Endodermal cell (in vitro differentiated cells): ENCODE results near the gene CLCN2. TPM values are rescaled to one million over a fixed set of nuclear protein-coding genes. Genes with fewer than 3 reads are reported as not detected.

Source experiments
- DNase-seq: peaks from one replicate; pipeline ENCODE4 v3.0.0-alpha.2; 2017
- H3K27ac ChIP-seq: 2 replicates; pipeline ENCODE4 v1.5.1; 2013; ENCODE audit warnings: mild to moderate bottlenecking, low read depth, low read length, moderate library complexity
- H3K27me3 ChIP-seq: 2 replicates; pipeline ENCODE4 v1.6.1; 2013; ENCODE audit warnings: mild to moderate bottlenecking, low read length, moderate library complexity; ENCODE audit not compliant: insufficient read depth, control insufficient read depth, poor library complexity, severe bottlenecking
- H3K36me3 ChIP-seq: 2 replicates; pipeline ENCODE4 v1.7.0; 2013; ENCODE audit warnings: mild to moderate bottlenecking, low read length, moderate library complexity; ENCODE audit not compliant: control insufficient read depth, insufficient read depth
- H3K4me1 ChIP-seq: one replicate; pipeline ENCODE4 v1.7.0; 2013; ENCODE audit warnings: low read length; ENCODE audit not compliant: control insufficient read depth, insufficient read depth
- H3K4me3 ChIP-seq: 2 replicates; pipeline ENCODE4 v1.5.1; 2013; ENCODE audit warnings: mild to moderate bottlenecking, low read length, moderate library complexity
- H3K9ac ChIP-seq: 2 replicates; pipeline ENCODE4 v1.6.1; 2013; ENCODE audit warnings: mild to moderate bottlenecking, low read length, moderate library complexity; ENCODE audit not compliant: poor library complexity, severe bottlenecking; ENCODE audit errors: extremely low read depth
- H3K9me3 ChIP-seq: 2 replicates; pipeline ENCODE4 v1.6.1; 2013; ENCODE audit warnings: mild to moderate bottlenecking, low read length, moderate library complexity; ENCODE audit not compliant: control insufficient read depth
- H3K27ac Mint-ChIP-seq: 2 replicates; pipeline ENCODE4 v1.8.0; 2020; ENCODE audit warnings: mixed read lengths
- H3K27me3 Mint-ChIP-seq: 2 replicates; pipeline ENCODE4 v1.8.0; 2021; ENCODE audit warnings: mild to moderate bottlenecking, mixed read lengths; ENCODE audit not compliant: insufficient read depth
- H3K36me3 Mint-ChIP-seq: 2 replicates; pipeline ENCODE4 v1.8.0; 2020; ENCODE audit warnings: low read depth, mixed read lengths
- H3K4me1 Mint-ChIP-seq: 2 replicates; pipeline ENCODE4 v1.8.0; 2020; ENCODE audit warnings: mixed read lengths
- H3K4me3 Mint-ChIP-seq: 2 replicates; pipeline ENCODE4 v1.8.0; 2020; ENCODE audit warnings: mild to moderate bottlenecking, moderate library complexity, mixed read lengths
- H3K9me3 Mint-ChIP-seq: 2 replicates; pipeline ENCODE4 v1.8.0; 2020; ENCODE audit warnings: mild to moderate bottlenecking, mixed read lengths
- CTCF ChIP-seq: fragments of 200-600 bp; sonication (generic); conservative IDR thresholded peaks from 2 replicates; pipeline ENCODE4 v1.5.0; 2021; ENCODE audit warnings: antibody characterized with exemption, mild to moderate bottlenecking
- WGBS, 2 experiments: methylation state at CpG; one replicate each; pipeline versions ENCODE4 v1.1.5 to v1.1.7; 2013; ENCODE audit warnings: missing lambda C conversion rate in 2 of 2, mixed read lengths in 1 of 2; ENCODE audit not compliant: insufficient coverage in 1 of 2, insufficient read length in 1 of 2; 5-methylcytosine and 5-hydroxymethylcytosine counted together
- total RNA-seq, 2 donors: library from RNA; stranded (reverse); fragmentation: NEBNext Ultra II Directional in 1 of 2; extraction: Animal tissue kit (Norgen Biotek cat#: 25700) in 1 of 2; gene quantifications; 2 replicates in 1 of 2; 3 replicates in 1 of 2; pipeline ENCODE4 v1.2.1, GENCODE V29; 2021

Gene CLCN2
- total RNA-seq, 2 donors from 2014 or later, result 32.4 to 38.4 TPM

- Histone ChIP-seq H3K4me3 (no peak overlapping the region), H3K36me3 (peaks cover 99% of the 10 kb centered on the region), H3K27ac (no peak overlapping the region), H3K4me1 (no peaks in the 10 kb centered on the region), H3K9me3 (no peaks in the 10 kb centered on the region), H3K9ac (no peak overlapping the region), H3K27me3 (no peaks in the 10 kb centered on the region)
- Mint-ChIP-seq H3K36me3 (peaks cover 91% of the 10 kb centered on the region), H3K4me1 (no peaks in the 10 kb centered on the region), H3K27me3 (no peaks in the 10 kb centered on the region), H3K4me3 (no peak overlapping the region), H3K9me3 (no peaks in the 10 kb centered on the region), H3K27ac (peak overlapping the region; percentile 64)
- TF ChIP-seq CTCF, result no peak
- WGBS, 2 experiments, result 95 to 97% methylated on average over 8 of the region's 8 CpGs
- no peak for DNase-seq
Measured at GRCh38 chr3:184323696-184324095, 37.7 kb downstream of the CLCN2 start.

- H3K27me3 Mint-ChIP-seq, result no peaks in the 10 kb centered on the region
- Histone ChIP-seq H3K27me3 (no peaks in the 10 kb centered on the region), H3K9me3 (no peaks in the 10 kb centered on the region), H3K4me3 (no peak overlapping the region), H3K9ac (no peak overlapping the region), H3K27ac (no peak overlapping the region), H3K4me1 (no peaks in the 10 kb centered on the region), H3K36me3 (peaks cover 98% of the 10 kb centered on the region)
- no peaks in the 10 kb centered on the region for H3K9me3 Mint-ChIP-seq
- H3K4me3 Mint-ChIP-seq, result no peak overlapping the region
- no peak for DNase-seq
- peaks cover 86% of the 10 kb centered on the region for H3K36me3 Mint-ChIP-seq
- peaks cover 3% of the 10 kb centered on the region for H3K4me1 Mint-ChIP-seq
- H3K27ac Mint-ChIP-seq, result peak overlapping the region; percentile 87
- WGBS, 2 experiments, result 93 to 95% methylated on average over 15 to 20 of the region's 20 CpGs
- TF ChIP-seq CTCF, result no peak
Measured at GRCh38 chr3:184322731-184323487, 38.5 kb downstream of the CLCN2 start.

GRCh38 chr3:184321666-184322065 is 39.7 kb downstream of the CLCN2 start:
- H3K27me3 Mint-ChIP-seq, result no peaks in the 10 kb centered on the region
- Histone ChIP-seq H3K27me3 (no peaks in the 10 kb centered on the region), H3K36me3 (peaks cover 98% of the 10 kb centered on the region), H3K27ac (no peak overlapping the region), H3K9me3 (no peaks in the 10 kb centered on the region), H3K4me1 (peaks cover 2% of the 10 kb centered on the region), H3K4me3 (no peak overlapping the region), H3K9ac (no peak overlapping the region)
- no peak for TF ChIP-seq CTCF
- peaks cover 86% of the 10 kb centered on the region for H3K36me3 Mint-ChIP-seq
- DNase-seq, result no peak
- no peak overlapping the region for H3K4me3 Mint-ChIP-seq
- peaks cover 15% of the 10 kb centered on the region for H3K4me1 Mint-ChIP-seq
- 92% methylated on average over 4 of the region's 5 CpGs; no CpG with 5 or more reads in 1 of the 2 experiments for WGBS, 2 experiments
- H3K9me3 Mint-ChIP-seq, result no peaks in the 10 kb centered on the region
- no peak overlapping the region for H3K27ac Mint-ChIP-seq
